A549 (cell line): ENCODE data around the gene EPS15.

Source experiments
- BHLHE40 ChIP-seq: IDR thresholded peaks from 2 replicates; pipeline ENCODE4 v1.6.1; 2012; ENCODE audit warnings: low read depth, low read length, inconsistent platforms
- TF ChIP-seq, protein P1 (sequence below): fragments of >200 bp; sonication (Bioruptor Twin); formaldehyde crosslinking; IDR thresholded peaks from 3 replicates; pipeline ENCODE4 v1.5.1; 2016

- TF ChIP-seq BHLHE40 = no peak
- TF ChIP-seq, protein P1, sequence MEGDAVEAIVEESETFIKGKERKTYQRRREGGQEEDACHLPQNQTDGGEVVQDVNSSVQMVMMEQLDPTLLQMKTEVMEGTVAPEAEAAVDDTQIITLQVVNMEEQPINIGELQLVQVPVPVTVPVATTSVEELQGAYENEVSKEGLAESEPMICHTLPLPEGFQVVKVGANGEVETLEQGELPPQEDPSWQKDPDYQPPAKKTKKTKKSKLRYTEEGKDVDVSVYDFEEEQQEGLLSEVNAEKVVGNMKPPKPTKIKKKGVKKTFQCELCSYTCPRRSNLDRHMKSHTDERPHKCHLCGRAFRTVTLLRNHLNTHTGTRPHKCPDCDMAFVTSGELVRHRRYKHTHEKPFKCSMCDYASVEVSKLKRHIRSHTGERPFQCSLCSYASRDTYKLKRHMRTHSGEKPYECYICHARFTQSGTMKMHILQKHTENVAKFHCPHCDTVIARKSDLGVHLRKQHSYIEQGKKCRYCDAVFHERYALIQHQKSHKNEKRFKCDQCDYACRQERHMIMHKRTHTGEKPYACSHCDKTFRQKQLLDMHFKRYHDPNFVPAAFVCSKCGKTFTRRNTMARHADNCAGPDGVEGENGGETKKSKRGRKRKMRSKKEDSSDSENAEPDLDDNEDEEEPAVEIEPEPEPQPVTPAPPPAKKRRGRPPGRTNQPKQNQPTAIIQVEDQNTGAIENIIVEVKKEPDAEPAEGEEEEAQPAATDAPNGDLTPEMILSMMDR = no peak
These were observed 54.2 kb downstream of the EPS15 start for GRCh38 chr1:51464828-51465227.
